HEK293 (cell line): ENCODE results near the gene FEV.

Experiments used
- YY1 ChIP-seq: fragments of 450-650 bp; formaldehyde crosslinking; IDR thresholded peaks from 2 replicates; pipeline ENCODE4 v1.5.1; 2018; ENCODE audit warnings: missing biosample characterization, missing genetic modification characterization
- ZNF416 ChIP-seq: fragments of 450-650 bp; formaldehyde crosslinking; IDR thresholded peaks from 2 replicates; pipeline ENCODE4 v1.5.1; 2016; ENCODE audit warnings: missing biosample characterization, missing genetic modification characterization
- ZNF629 ChIP-seq: fragments of 450-650 bp; formaldehyde crosslinking; IDR thresholded peaks from 2 replicates; pipeline ENCODE4 v1.5.1; 2017; ENCODE audit warnings: missing biosample characterization, missing genetic modification characterization
- TF ChIP-seq, protein P1 (sequence below): fragments of 450-650 bp; formaldehyde crosslinking; IDR thresholded peaks from 2 replicates; pipeline ENCODE4 v1.5.1; 2016; ENCODE audit warnings: missing biosample characterization, missing genetic modification characterization

GRCh38 chr2:218992196-218992595 lies 7.2 kb upstream of the FEV start:
- TF ChIP-seq, protein P1, sequence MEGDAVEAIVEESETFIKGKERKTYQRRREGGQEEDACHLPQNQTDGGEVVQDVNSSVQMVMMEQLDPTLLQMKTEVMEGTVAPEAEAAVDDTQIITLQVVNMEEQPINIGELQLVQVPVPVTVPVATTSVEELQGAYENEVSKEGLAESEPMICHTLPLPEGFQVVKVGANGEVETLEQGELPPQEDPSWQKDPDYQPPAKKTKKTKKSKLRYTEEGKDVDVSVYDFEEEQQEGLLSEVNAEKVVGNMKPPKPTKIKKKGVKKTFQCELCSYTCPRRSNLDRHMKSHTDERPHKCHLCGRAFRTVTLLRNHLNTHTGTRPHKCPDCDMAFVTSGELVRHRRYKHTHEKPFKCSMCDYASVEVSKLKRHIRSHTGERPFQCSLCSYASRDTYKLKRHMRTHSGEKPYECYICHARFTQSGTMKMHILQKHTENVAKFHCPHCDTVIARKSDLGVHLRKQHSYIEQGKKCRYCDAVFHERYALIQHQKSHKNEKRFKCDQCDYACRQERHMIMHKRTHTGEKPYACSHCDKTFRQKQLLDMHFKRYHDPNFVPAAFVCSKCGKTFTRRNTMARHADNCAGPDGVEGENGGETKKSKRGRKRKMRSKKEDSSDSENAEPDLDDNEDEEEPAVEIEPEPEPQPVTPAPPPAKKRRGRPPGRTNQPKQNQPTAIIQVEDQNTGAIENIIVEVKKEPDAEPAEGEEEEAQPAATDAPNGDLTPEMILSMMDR (tag by site-specific recombination), result no peak
- TF ChIP-seq ZNF629 (tag by site-specific recombination) (no peak), ZNF416 (tag by site-specific recombination) (no peak), YY1 (tag by site-specific recombination) (no peak)
